HG03469 (cell line): ENCODE measurements around the gene SAFB.

Experiments
- ATAC-seq: cut with Tn5 transposase; IDR thresholded peaks from one replicate; pipeline ENCODE4 v1.9.1; 2021; ENCODE audit warnings: mild to moderate bottlenecking, moderate library complexity, moderate number of reproducible peaks; ENCODE audit not compliant: unreplicated experiment

The SAFB gene

GRCh38 chr19:5622465-5623396 lies at the start of gene SAFB, which contains the start of gene SAFB2:
TSS of gene SAFB (plus strand) at chr19:5623083. CDS start at chr19:5623206, 123 bp downstream.
TSS of gene SAFB2 (minus strand) at chr19:5622776. CDS start at chr19:5622715, 61 bp downstream.
- peak; percentile 73 for ATAC-seq

GRCh38 chr19:5575590-5575989 lies 47.3 kb upstream of the SAFB start:
- no peak for ATAC-seq

GRCh38 chr19:5578097-5578846 lies 44.6 kb upstream of the SAFB start:
- no peak for ATAC-seq

- ATAC-seq: no peak
These were observed 43.6 kb upstream of the SAFB start for GRCh38 chr19:5579286-5579685.

- no peak for ATAC-seq
These were observed 43.2 kb upstream of the SAFB start for GRCh38 chr19:5579697-5580096.

GRCh38 chr19:5580161-5580571 lies 42.7 kb upstream of the SAFB start:
- ATAC-seq: no peak

GRCh38 chr19:5585461-5586299 lies 37.2 kb upstream of the SAFB start:
- no peak for ATAC-seq

GRCh38 chr19:5586300-5587070 lies 36.4 kb upstream of the SAFB start:
- no peak for ATAC-seq

GRCh38 chr19:5587071-5587455 lies 35.8 kb upstream of the SAFB start:
- ATAC-seq: no peak

- no peak for ATAC-seq
These were observed 35.2 kb upstream of the SAFB start for GRCh38 chr19:5587661-5588060.

- ATAC-seq: no peak
These were observed 34.4 kb upstream of the SAFB start for GRCh38 chr19:5588441-5588840.

GRCh38 chr19:5588906-5589676 lies 33.8 kb upstream of the SAFB start:
- no peak for ATAC-seq

GRCh38 chr19:5590151-5590864 lies 32.6 kb upstream of the SAFB start:
- ATAC-seq: no peak

GRCh38 chr19:5590865-5591154 lies 32.1 kb upstream of the SAFB start:
- no peak for ATAC-seq

- no peak for ATAC-seq
These were observed 31.4 kb upstream of the SAFB start for GRCh38 chr19:5591476-5591875.

- no peak for ATAC-seq
These were observed 30.1 kb upstream of the SAFB start for GRCh38 chr19:5592531-5593342.

- no peak for ATAC-seq
These were observed 29.3 kb upstream of the SAFB start for GRCh38 chr19:5593343-5594255.
